IgD-negative memory B cell (primary cell): ENCODE data around the gene ZBTB1. TPM values are rescaled to one million over a fixed set of nuclear protein-coding genes. Genes with fewer than 3 reads are reported as not detected.
A peak's percentile ranks its signal among the peaks of the same experiment; 100 is the strongest.

Experiments used
- H3K27ac Mint-ChIP-seq, 3 donors: one replicate each; pipeline ENCODE4 v1.8.0; 2020 to 2022; ENCODE audit warnings: mild to moderate bottlenecking in 3 of 3, mixed read lengths in 3 of 3, moderate library complexity in 1 of 3
- H3K27me3 Mint-ChIP-seq: one replicate; pipeline ENCODE4 v1.8.0; 2021; ENCODE audit warnings: mixed read lengths
- H3K36me3 Mint-ChIP-seq: one replicate; pipeline ENCODE4 v1.8.0; 2020; ENCODE audit warnings: mild to moderate bottlenecking, mixed read lengths
- H3K4me1 Mint-ChIP-seq, 3 donors: one replicate each; pipeline ENCODE4 v1.8.0; 2020 to 2022; ENCODE audit warnings: mixed read lengths in 3 of 3, mild to moderate bottlenecking in 1 of 3
- H3K4me3 Mint-ChIP-seq, 4 donors: one replicate each; pipeline ENCODE4 v1.8.0; 2020 to 2022; ENCODE audit warnings: mild to moderate bottlenecking in 4 of 4, mixed read lengths in 4 of 4, moderate library complexity in 3 of 4
- H3K9me3 Mint-ChIP-seq, 3 donors: one replicate each; pipeline ENCODE4 v1.8.0; 2020 to 2021; ENCODE audit warnings: mixed read lengths in 3 of 3, mild to moderate bottlenecking in 1 of 3
- polyA plus RNA-seq: library from polyadenylated mRNA; unstranded; fragments of 300-500 nt; fragmentation: Illumina TruSeq; gene quantifications from one replicate; pipeline ENCODE4 v1.2.3, GENCODE V29; 2021

ZBTB1 gene
- polyA plus RNA-seq: 57.3 TPM

- Mint-ChIP-seq H3K4me1 (peaks cover 59 to 62% (median 60%) of the 10 kb centered on the region in 3 donors), H3K36me3 (no peaks in the 10 kb centered on the region), H3K27ac (peak within 1 kb of the TSS; percentile 98 to 100 (median 100)), H3K27me3 (no peaks in the 10 kb centered on the region), H3K9me3 (peaks cover 0 to 2% (median 0%) of the 10 kb centered on the region in 3 donors), H3K4me3 (peak within 1 kb of the TSS; percentile 96 to 99 (median 98))
Observed at GRCh38 chr14:64504310-64504896, at the start of gene ZBTB1. Gene ZBTB1 (plus strand): TSS chr14:64504770. CDS start chr14:64521505, 16,735 bp downstream.

- Mint-ChIP-seq H3K36me3 (peaks cover 2% of the 10 kb centered on the region), H3K27ac (peak overlapping the region in 1 of 3 donors; percentile 49), H3K4me3 (peak overlapping the region in 3 of 4 donors; percentile 20 to 65 (median 29)), H3K9me3 (no peaks in the 10 kb centered on the region), H3K27me3 (no peaks in the 10 kb centered on the region), H3K4me1 (peaks cover 29 to 52% (median 47%) of the 10 kb centered on the region in 3 donors)
Observed at GRCh38 chr14:64459405-64460136, 45.0 kb upstream of the ZBTB1 start.

- no peak overlapping the region for H3K27ac Mint-ChIP-seq
- no peaks in the 10 kb centered on the region for H3K27me3 Mint-ChIP-seq
- no peaks in the 10 kb centered on the region for H3K9me3 Mint-ChIP-seq
- peaks cover 2% of the 10 kb centered on the region for H3K36me3 Mint-ChIP-seq
- H3K4me3 Mint-ChIP-seq: no peak overlapping the region
- peaks cover 33 to 59% (median 52%) of the 10 kb centered on the region in 3 donors for H3K4me1 Mint-ChIP-seq
Observed at GRCh38 chr14:64461221-64461620, 43.3 kb upstream of the ZBTB1 start.

- peak overlapping the region; percentile 9 to 70 (median 52) for H3K4me3 Mint-ChIP-seq
- H3K4me1 Mint-ChIP-seq: peaks cover 36 to 58% (median 55%) of the 10 kb centered on the region in 3 donors
- H3K9me3 Mint-ChIP-seq: no peaks in the 10 kb centered on the region
- H3K27ac Mint-ChIP-seq: peak overlapping the region in 2 of 3 donors; percentile 20 to 83
- H3K36me3 Mint-ChIP-seq: peaks cover 2% of the 10 kb centered on the region
- no peaks in the 10 kb centered on the region for H3K27me3 Mint-ChIP-seq
Observed at GRCh38 chr14:64463195-64463594, 41.4 kb upstream of the ZBTB1 start.

- Mint-ChIP-seq H3K27me3 (no peaks in the 10 kb centered on the region), H3K9me3 (no peaks in the 10 kb centered on the region), H3K4me1 (peaks cover 34 to 55% (median 51%) of the 10 kb centered on the region in 3 donors), H3K27ac (peak overlapping the region in 1 of 3 donors; percentile 90), H3K4me3 (peak overlapping the region in 3 of 4 donors; percentile 74 to 89 (median 88)), H3K36me3 (peaks cover 2% of the 10 kb centered on the region)
Observed at GRCh38 chr14:64463873-64464272, 40.7 kb upstream of the ZBTB1 start.

GRCh38 chr14:64464651-64465050 is 39.9 kb upstream of the ZBTB1 start:
- H3K4me1 Mint-ChIP-seq: peaks cover 30 to 51% (median 46%) of the 10 kb centered on the region in 3 donors

GRCh38 chr14:64465191-64465822 is 39.3 kb upstream of the ZBTB1 start, which contains the start of gene AKAP5:
Gene AKAP5 (plus strand): TSS chr14:64465499. CDS start chr14:64468395, 2,896 bp downstream.
- Mint-ChIP-seq H3K4me1 (peaks cover 28 to 48% (median 46%) of the 10 kb centered on the region in 3 donors), H3K4me3 (peak within 1 kb of the TSS; percentile 89 to 95 (median 94))

More at GRCh38 chr14:64464651-64465050, 39.9 kb upstream of the ZBTB1 start:
- Mint-ChIP-seq H3K4me3 (peak overlapping the region; percentile 88 to 92 (median 90)), H3K27me3 (no peaks in the 10 kb centered on the region), H3K36me3 (peaks cover 2% of the 10 kb centered on the region), H3K9me3 (no peaks in the 10 kb centered on the region), H3K27ac (peak overlapping the region; percentile 32 to 93 (median 90))

GRCh38 chr14:64465831-64466554 is 38.6 kb upstream of the ZBTB1 start:
- Mint-ChIP-seq H3K27ac (peak overlapping the region; percentile 71 to 91 (median 85)), H3K27me3 (no peaks in the 10 kb centered on the region), H3K9me3 (no peaks in the 10 kb centered on the region), H3K4me1 (peaks cover 28 to 48% (median 43%) of the 10 kb centered on the region in 3 donors), H3K36me3 (no peaks in the 10 kb centered on the region), H3K4me3 (peak overlapping the region; percentile 76 to 95 (median 94))

More at GRCh38 chr14:64465191-64465822, 39.3 kb upstream of the ZBTB1 start, which contains the start of gene AKAP5:
- H3K27me3 Mint-ChIP-seq: no peaks in the 10 kb centered on the region
- no peaks in the 10 kb centered on the region for H3K9me3 Mint-ChIP-seq
- H3K27ac Mint-ChIP-seq: peak within 1 kb of the TSS; percentile 71 to 93 (median 91)
- no peaks in the 10 kb centered on the region for H3K36me3 Mint-ChIP-seq

GRCh38 chr14:64467101-64467500 is 37.5 kb upstream of the ZBTB1 start:
- H3K36me3 Mint-ChIP-seq: no peaks in the 10 kb centered on the region
- H3K27me3 Mint-ChIP-seq: no peaks in the 10 kb centered on the region
- peaks cover 34 to 52% (median 47%) of the 10 kb centered on the region in 3 donors for H3K4me1 Mint-ChIP-seq
- H3K27ac Mint-ChIP-seq: peak overlapping the region in 1 of 3 donors; percentile 31
- H3K4me3 Mint-ChIP-seq: peak overlapping the region in 1 of 4 donors; percentile 60
- no peaks in the 10 kb centered on the region for H3K9me3 Mint-ChIP-seq

GRCh38 chr14:64467566-64467965 is 37.0 kb upstream of the ZBTB1 start:
- H3K27me3 Mint-ChIP-seq: no peaks in the 10 kb centered on the region

GRCh38 chr14:64468451-64468850 is 36.1 kb upstream of the ZBTB1 start:
- peak overlapping the region; percentile 2 to 56 (median 5) for H3K27ac Mint-ChIP-seq
- no peaks in the 10 kb centered on the region for H3K36me3 Mint-ChIP-seq
- H3K4me3 Mint-ChIP-seq: no peak overlapping the region
- H3K27me3 Mint-ChIP-seq: no peaks in the 10 kb centered on the region
- no peaks in the 10 kb centered on the region for H3K9me3 Mint-ChIP-seq
- peaks cover 23 to 39% (median 39%) of the 10 kb centered on the region in 3 donors for H3K4me1 Mint-ChIP-seq

More at GRCh38 chr14:64467566-64467965, 37.0 kb upstream of the ZBTB1 start:
- peaks cover 30 to 48% (median 44%) of the 10 kb centered on the region in 3 donors for H3K4me1 Mint-ChIP-seq
- peak overlapping the region in 2 of 3 donors; percentile 2 to 13 for H3K27ac Mint-ChIP-seq
- no peaks in the 10 kb centered on the region for H3K9me3 Mint-ChIP-seq
- no peaks in the 10 kb centered on the region for H3K36me3 Mint-ChIP-seq
- peak overlapping the region in 1 of 4 donors; percentile 60 for H3K4me3 Mint-ChIP-seq

- no peak overlapping the region for H3K4me3 Mint-ChIP-seq
- no peak overlapping the region for H3K27ac Mint-ChIP-seq
- peaks cover 10 to 20% (median 14%) of the 10 kb centered on the region in 3 donors for H3K4me1 Mint-ChIP-seq
- H3K36me3 Mint-ChIP-seq: no peaks in the 10 kb centered on the region
- no peaks in the 10 kb centered on the region for H3K27me3 Mint-ChIP-seq
- no peaks in the 10 kb centered on the region for H3K9me3 Mint-ChIP-seq
Observed at GRCh38 chr14:64474041-64474440, 30.5 kb upstream of the ZBTB1 start.

- Mint-ChIP-seq H3K4me3 (no peak overlapping the region), H3K9me3 (no peaks in the 10 kb centered on the region), H3K27me3 (no peaks in the 10 kb centered on the region), H3K4me1 (peaks cover 9 to 17% (median 12%) of the 10 kb centered on the region in 3 donors), H3K27ac (no peak overlapping the region), H3K36me3 (no peaks in the 10 kb centered on the region)
Observed at GRCh38 chr14:64474698-64475097, 29.9 kb upstream of the ZBTB1 start.

GRCh38 chr14:64475585-64476273 is 28.8 kb upstream of the ZBTB1 start:
- Mint-ChIP-seq H3K9me3 (no peaks in the 10 kb centered on the region), H3K27ac (peak overlapping the region in 1 of 3 donors; percentile 25), H3K4me3 (no peak overlapping the region), H3K4me1 (peaks cover 9 to 15% (median 11%) of the 10 kb centered on the region in 3 donors), H3K36me3 (no peaks in the 10 kb centered on the region), H3K27me3 (no peaks in the 10 kb centered on the region)
